Activated T-cell treated with anti-CD3 and anti-CD28 coated beads for 1 hour (primary cell): ENCODE measurements around the gene KIAA1958.
A peak's percentile ranks its signal among the peaks of the same experiment; 100 is the strongest.
"Not testable (repeated sequence)": the region's sequence is repeated elsewhere in the genome, so short reads cannot be mapped to it uniquely, and the experiment has no call there.

Experiments used
- DNase-seq: peaks from one replicate; pipeline ENCODE4 v3.0.0-alpha.2; 2020; ENCODE audit warnings: low read depth

Gene KIAA1958

DNA sequence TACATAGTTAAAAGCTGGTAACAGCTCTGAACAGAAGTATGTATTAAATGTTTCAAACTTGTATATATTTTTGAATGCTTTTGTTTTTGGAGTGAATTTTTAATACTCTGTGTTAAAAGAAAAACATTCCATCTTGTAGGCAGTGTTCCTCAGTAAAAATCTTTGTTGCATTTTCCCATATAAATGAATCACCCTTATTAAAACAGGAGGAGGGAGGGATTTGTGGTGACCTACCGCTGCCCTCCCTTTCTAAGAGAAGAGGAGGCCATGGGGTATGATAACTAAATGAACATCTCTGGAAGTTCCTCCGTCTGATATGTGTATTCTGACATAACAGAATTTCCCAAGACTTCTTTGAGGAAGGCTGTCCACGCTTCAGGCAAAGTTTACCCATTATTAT is 177.9 kb downstream of the KIAA1958 start:
- no peak for DNase-seq

DNA sequence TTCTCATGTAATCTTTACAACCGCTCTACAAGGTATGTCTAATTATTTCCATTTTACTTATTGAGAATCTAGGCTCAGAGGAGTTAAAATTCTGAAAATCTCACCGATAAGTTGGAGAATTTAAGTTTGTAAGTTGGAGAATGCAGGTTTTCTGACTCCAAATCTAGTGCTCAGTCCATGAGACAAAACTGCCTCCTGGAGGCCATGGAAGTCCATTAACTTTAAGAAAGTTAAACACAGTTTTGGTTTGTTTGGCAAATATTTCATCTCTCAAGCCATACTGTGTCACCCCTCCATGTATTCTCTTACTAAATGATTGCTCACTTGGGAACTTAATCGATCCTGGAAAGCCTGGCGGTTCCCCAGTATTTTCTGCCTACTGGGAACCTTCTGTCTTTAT is 178.7 kb downstream of the KIAA1958 start:
- no peak for DNase-seq

DNA sequence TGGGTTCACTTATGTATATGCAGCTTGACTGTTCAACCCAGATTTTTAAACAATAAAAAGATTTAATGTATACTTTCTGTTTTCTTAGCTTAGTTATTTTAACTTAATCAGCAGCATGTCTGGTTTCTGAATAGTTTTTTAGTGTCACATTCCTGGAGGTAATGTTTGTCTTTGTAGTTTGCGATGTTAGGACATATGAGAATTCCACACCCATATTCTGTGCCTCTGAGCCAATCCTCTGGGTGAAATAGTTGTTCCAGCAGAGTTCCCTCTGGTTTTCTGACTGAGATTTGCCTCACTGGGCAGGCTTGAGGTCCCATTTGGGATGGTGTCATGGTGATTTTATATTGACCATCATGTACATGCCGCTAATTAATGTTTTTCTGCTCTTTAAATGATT is 182.7 kb downstream of the KIAA1958 start:
- no peak for DNase-seq

DNA sequence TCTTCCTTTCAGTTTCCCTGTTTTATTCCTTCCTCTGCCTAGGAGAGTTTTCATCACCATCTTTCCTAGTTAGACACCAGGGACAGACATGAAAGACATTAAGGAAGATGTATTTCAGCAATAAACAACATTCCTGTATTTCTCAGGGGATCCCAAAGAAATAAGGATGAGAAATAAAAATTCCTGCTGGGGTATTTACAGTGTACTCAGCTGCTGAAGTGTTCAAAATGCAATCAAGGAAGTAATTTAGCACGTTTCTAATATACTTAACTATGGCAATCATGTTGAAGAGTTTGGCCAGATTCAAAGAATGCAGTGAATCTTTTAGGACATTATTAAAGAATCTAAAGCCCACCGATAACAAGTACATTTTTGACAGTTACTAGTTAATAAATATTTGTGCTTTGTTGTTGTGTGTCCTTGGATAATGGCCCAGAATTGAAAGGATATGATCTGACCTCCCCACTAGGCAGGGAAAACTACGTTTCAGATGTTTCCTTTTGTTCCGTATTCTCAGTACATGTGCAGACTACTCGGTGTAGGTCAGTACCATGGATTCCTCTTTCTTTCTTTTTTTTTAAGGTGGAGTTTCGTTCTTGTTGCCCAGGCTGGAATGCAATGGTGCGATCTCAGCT is 184.5 kb downstream of the KIAA1958 start:
- DNase-seq: no peak

DNA sequence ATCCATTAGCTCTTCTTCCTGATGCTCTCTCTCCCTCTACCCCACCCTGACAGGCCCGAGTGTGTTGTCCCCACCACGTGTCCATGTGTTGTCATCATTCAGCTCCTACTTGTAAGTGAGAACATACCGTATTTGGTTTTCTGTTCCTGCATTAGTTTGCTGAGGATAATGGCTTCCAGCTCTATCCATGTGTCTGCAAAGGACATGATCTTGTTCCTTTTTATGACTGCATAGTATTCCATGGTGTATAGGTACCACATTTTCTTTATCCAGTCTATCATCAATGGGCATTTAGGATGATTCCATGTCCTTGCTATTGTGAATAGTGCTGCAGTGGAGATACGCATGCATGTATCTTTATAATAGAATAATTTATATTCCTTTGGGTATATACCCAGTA is 186.6 kb downstream of the KIAA1958 start:
- DNase-seq: not testable (repeated sequence)

DNA sequence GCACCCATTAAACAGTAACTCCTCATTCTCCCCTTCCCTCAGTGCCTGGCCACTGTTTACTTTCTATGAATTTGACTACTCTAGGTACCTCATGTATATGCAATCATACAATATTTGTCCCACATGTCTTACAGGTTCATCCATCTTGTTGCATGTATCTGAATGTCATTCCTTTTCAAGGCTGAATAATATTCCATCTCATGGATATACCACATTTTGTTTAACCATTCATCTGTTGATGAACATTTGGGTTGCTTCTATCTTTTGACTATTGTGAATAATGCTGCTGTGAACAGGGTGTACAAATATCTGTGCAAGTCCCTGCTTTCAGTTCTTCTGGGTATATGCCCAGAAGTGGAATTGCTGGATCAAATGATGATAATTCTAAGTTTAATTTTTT is 190.4 kb downstream of the KIAA1958 start:
- DNase-seq: no peak

DNA sequence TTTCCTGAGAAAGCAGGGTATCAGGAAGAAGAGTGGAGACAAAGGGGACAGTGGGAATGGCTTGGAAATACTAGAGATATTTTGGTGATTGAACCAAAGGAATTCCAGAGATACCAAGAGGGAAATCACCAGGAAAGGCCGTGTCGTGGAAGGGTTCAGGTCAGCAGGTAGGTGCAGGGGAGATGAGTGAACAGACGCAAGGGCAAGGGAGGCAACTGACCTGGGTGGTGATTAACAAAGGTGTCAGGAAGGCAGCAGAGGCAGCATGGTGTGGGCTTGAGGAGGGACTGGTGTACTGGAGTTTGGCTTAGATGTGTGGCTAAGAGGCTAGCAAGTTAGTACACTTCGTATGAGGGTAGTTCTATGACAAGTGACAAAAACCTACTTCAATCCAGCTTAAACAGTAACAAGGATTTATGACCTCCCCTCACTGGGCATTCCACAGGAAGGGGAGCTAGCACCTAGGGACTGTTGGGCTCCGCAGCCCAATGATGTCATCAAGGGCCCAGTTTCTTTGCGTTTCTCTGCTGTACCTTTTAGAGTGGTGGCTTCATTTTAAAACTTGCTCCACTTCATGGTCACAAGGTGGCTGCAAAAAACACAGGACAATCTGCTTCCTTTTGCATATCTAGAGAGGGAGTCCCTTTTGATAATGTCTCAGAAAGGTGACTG is 194.2 kb downstream of the KIAA1958 start:
- no peak for DNase-seq

DNA sequence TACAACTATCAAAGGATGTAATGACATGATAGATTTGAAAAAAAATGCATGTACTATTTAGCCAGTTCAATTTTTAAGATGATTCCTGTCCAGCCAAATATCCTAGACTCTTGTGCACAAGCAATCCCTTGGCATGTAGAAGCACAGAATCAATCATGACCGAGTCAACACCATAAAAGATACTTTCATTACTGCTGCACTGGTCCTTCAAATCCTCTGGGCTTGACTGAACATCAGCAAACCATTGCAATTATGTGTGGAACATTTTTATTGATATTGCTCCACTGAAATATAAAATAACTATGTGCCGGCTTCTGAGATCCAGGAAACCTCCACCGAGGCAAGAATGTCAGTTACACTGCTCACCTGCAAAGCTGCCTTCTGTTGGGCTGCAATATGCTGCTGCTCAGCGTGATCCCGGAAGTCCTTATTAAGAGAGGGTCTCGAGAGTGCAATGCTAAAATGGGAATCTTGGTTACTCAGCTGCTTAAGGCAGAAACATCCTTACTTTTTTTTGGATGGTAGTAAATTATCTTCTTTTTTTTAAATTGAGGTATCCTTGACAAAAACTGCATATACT is 202.6 kb downstream of the KIAA1958 start:
- DNase-seq: no peak

DNA sequence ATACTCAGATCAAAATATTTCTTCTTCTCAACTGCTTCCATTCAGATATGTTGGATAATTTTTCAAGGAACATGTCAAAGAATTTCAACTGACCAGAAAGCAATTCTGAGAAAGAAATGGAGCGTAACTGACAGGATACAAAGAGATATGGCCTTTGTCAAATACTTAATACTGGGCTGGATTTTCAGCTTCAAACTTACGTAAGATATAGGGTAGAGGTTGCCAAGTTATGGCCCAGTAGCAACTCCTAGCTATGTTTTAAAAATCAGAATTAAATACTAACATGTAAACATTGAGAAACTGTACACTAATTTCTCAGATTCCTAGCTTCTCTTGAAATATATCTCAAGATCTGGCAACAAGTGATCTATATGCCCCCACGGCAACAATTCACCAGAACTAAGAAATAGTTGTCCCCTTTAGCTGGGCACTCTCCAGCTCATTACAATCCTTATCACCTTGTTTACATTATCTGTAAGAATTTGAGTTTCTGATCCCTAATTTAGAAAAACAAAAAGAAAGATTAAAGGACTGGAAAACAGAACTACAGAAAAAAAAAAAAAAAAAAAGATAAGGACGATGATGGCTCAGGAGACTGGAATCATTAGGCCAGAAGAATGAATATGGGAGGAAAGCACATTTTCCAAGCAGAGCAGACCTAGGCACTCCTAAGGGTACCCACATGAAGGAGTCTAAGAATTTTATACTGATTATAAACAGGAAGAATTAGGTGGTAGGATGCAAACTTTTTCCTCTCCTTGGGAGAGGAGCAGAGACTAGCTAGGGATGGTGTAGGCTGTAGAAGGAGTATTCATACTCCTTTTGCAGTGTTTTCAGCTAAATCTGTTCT is 208.3 kb downstream of the KIAA1958 start:
- DNase-seq: no peak

DNA sequence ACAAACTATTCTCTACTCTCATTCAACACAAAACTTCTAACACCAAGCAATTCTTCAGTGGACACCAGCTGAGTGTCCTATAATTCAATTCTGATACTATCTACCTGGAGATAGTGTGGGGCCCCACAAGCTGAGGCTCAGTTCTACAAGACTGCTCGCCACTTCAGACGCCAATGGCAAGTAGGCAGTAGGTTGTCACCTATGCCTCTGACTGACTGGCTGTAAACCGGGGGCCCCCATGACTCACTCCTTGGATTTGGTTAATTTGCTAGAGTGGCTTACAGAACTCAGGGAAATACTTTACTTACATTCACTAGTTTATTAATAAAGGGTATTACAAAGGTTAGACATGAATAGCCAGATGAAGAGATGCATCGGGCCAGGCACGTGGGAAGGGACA is 209.8 kb downstream of the KIAA1958 start:
- no peak for DNase-seq

DNA sequence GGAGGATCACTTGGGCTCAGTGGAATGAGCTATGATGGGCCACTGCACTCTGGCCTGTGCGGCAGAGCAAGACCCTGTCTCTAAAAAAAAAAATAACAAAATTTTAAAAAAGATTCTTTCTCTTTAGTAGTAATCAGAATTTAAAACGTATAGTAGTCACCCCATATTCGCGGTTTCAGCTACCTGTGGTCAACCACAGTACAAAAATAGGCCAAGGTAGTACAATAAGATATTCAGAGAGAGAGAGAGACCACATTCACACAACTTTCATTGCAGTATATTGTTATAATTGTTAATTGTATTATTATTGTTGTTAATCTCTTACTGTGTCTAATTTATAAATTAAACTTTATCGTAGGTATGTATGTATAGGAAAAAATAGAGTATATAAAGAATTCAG is 212.6 kb downstream of the KIAA1958 start:
- no peak for DNase-seq

DNA sequence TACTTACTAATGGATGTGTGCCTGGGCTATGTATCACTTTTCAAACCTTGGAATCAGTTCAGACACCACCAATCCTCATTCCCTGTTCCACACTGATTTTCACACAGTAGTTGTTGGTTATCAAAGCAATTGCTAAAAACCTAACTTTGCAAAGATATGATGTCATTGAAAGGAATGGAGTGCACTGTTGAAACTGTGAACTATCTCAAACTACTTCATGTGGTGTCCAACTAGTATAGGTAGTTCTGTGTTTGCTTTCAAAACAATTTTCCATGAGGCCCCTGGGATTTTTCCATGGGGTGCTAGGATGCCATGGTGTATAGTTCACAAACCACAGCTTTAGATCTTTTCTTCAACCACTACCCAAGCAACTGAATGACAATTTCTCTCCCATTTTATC is 213.5 kb downstream of the KIAA1958 start:
- DNase-seq: no peak

DNA sequence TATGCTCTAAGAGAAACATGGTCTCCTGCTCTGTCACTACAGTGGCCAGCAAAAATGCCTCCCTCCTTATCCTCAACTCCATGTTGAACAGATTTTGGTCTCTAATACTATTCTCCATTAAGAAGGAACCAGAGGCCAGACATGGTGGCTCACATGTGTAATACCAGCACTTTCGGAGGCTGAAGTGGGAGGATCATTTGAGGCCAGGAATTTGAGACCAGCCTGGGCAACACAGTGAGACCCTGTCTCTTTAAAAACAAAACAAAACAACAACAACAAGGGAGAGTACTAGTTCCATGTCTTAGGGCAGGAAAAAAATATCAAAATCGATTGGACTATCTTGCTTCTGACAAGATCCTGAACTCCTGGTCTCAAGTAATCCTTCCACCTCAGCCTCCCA is 216.7 kb downstream of the KIAA1958 start:
- no peak for DNase-seq

DNA sequence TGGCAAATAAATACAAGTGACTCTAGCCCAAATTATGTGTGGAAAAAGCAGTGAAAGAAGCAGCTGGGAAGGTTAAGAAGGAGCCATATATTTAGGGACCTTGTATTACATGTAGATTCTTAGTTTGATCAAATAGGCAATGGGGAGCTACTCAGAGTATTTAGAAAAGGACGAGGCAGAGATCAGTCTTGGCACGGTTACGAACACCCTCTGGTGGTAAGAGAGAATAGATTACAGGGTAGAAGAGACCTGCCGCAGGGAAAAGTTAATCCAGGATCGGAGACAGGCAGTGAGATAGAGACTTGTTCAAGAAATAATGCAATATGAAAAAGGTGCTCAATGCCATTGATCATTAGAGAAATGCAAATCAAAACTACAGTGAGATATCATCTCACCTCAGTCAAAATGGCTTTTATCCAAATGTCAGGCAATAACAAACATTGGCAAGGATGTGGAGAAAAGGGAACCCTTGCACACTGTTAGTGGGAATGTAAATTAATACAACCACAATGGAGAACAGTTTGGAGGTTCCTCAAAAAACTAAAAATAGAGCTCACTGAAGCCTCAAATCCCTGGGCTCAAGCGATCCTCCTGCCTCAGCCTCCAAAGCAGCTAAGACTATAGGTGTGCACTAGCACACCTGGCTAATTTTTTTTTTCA is 219.3 kb downstream of the KIAA1958 start:
- DNase-seq: no peak

DNA sequence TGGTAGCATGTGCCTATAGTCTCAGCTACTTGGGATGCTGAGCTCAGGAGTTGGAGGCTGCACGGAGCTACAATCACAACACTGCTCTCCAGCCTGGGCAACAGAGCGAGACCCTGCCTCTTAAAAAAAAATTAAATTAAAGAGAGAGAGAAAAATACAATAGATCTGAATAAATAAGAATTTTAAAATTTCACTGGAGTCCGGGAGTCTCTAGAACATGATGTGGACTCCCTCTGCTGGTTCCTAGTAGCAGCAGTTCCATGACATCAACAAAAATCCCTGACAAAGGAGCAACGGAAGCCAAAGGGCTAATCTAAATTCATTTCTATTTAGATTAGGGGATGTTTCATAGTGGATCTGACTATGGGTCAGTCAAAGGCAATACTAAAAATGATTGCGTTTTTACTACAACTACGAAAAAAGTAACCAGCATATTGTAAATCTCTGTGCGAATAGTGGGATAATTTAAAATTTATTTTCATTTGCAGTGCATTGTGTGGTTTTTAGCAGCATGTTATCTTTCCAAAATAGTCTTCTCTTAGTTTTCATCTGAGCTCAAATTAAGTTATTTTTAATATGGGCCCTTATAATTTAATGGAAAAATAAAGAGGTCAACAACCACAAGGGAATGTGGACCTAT is 224.5 kb downstream of the KIAA1958 start:
- DNase-seq: no peak

DNA sequence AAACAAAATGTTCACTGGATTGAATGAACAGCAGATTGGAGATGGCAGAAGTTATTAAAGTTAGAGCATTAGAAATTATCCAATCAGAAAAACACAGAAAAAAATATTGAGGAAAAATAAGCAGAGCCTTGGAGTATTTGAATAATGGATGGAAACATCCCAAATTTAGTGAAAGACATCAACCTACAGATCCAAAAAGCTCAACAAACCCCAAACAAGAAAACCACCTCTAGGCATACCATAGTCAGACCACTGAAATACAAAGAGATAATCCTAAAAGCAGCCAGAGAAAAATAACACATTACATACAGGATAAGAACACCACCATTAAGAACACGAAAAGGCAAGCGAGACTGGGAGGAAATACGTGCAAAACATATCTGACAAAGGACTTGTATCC is 226.1 kb downstream of the KIAA1958 start:
- no peak for DNase-seq

DNA sequence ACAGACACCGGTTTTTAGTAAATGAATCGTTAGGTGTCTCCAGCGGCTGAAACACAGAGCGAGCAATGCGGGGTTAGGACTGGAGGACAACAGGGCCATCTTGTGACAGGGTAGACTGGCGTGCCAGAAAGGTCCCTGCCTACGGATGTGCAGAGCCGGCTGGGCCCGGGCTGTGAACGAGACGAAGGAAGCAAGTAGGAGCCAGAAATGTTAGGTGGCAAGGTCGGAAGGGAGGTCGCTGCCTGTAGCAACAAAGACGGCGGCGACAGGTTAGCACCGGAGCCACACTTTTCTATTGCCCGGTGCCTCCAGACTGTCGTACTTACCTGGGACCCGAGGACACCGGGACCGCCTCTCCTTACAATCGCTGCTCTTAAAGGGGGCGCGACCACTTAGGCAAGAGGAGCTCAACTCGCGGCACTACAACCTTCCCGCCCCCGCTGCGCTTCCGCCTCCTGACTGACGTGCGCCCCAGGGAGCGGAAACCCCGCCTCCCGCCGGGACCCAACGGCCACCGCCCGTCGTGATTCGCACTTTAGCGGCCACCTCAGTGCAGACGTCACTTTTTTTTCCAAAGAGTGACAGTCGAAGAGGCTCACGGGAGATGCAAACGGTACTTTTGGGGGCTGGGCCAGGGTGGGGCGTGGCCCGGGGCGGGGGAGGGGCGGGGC is 231.2 kb downstream of the KIAA1958 start, which contains the start of gene INIP:
INIP (minus strand) TSS at position 457 of the 671 bp plus-strand sequence. CDS start 1,632 bp downstream, outside the sequence.
- DNase-seq: peak; percentile 94
